SK-N-SH (cell line): ENCODE results near the gene TRIM29.

ENCODE experiments used
- EP300 ChIP-seq, 2 experiments: IDR thresholded peaks; 2 replicates each; pipeline versions ENCODE4 v1.4.0 to v1.6.1; 2012; ENCODE audit warnings: borderline replicate concordance in 1 of 2, low read depth in 1 of 2, low read length in 1 of 2
- NFIC ChIP-seq: IDR thresholded peaks from 2 replicates; pipeline ENCODE4 v1.4.0; 2012; ENCODE audit warnings: borderline replicate concordance
- POLR2AphosphoS5 ChIP-seq: IDR thresholded peaks from 2 replicates; pipeline ENCODE4 v1.6.1; 2012; ENCODE audit warnings: low read depth, low read length
- RAD21 ChIP-seq: IDR thresholded peaks from 2 replicates; pipeline ENCODE4 v1.6.1; 2012; ENCODE audit warnings: mild to moderate bottlenecking, low read length
- RFX5 ChIP-seq: IDR thresholded peaks from 2 replicates; pipeline ENCODE4 v1.6.1; 2012; ENCODE audit warnings: mild to moderate bottlenecking, improper control_type of control experiment, low read length
- RXRA ChIP-seq: IDR thresholded peaks from 2 replicates; pipeline ENCODE4 v1.4.0; 2012; ENCODE audit warnings: low read depth, mild to moderate bottlenecking, borderline replicate concordance
- SIN3A ChIP-seq: IDR thresholded peaks from 2 replicates; pipeline ENCODE4 v1.6.1; 2012; ENCODE audit warnings: low read depth, mild to moderate bottlenecking, low read length, moderate library complexity, borderline replicate concordance
- YY1 ChIP-seq: IDR thresholded peaks from 2 replicates; pipeline ENCODE4 v1.4.0; 2012; ENCODE audit warnings: low read depth, mild to moderate bottlenecking
- TF ChIP-seq, protein P1 (sequence below): fragments of 150-350 bp; IDR thresholded peaks from 2 replicates; pipeline ENCODE4 v1.6.1; 2017; ENCODE audit warnings: antibody characterized with exemption, low read length, low read depth, borderline replicate concordance
- TF ChIP-seq, protein P2 (sequence below): fragments of 200-600 bp; sonication (generic); IDR thresholded peaks from 2 replicates; pipeline ENCODE4 v1.6.1; 2017; ENCODE audit warnings: antibody characterized with exemption, mild to moderate bottlenecking, moderate library complexity
- TF ChIP-seq, protein P3 (sequence below): IDR thresholded peaks from 2 replicates; pipeline ENCODE4 v1.6.1; 2012; ENCODE audit warnings: mild to moderate bottlenecking, low read depth, low read length, moderate library complexity

DNA sequence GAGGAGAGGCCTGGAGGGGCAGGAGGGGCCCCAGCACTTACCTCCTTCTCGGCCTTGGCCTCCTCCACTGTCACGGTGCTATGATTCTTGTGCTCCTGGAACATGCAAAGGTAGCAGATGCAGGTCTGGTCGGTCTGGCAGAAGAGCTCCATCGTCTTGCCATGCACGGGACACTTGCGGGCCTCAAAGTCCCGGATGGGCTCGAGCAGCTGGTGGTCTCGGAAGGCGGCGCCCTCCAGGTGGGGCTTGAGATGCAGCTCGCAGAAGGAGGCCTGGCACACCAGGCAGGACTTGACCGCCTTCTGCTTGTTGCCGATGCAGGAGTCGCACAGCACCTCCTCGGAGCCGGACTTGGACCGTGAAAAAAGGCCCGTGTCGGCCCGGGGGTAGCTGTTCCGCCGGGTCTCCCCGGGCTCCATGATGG is 714 bp downstream of the TRIM29 start:
- TF ChIP-seq RAD21 (no peak), NFIC (no peak), RXRA (no peak), EP300 (IDR thresholded peaks at IDR 0.05; ENCODE audit: borderline replicate concordance in 1 of 2, low read depth in 1 of 2, low read length in 1 of 2) (no peak), SIN3A (no peak), POLR2AphosphoS5 (no peak), YY1 (no peak), RFX5 (no peak)
- TF ChIP-seq, protein P1, sequence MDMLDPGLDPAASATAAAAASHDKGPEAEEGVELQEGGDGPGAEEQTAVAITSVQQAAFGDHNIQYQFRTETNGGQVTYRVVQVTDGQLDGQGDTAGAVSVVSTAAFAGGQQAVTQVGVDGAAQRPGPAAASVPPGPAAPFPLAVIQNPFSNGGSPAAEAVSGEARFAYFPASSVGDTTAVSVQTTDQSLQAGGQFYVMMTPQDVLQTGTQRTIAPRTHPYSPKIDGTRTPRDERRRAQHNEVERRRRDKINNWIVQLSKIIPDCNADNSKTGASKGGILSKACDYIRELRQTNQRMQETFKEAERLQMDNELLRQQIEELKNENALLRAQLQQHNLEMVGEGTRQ, result no peak
- TF ChIP-seq, protein P2, sequence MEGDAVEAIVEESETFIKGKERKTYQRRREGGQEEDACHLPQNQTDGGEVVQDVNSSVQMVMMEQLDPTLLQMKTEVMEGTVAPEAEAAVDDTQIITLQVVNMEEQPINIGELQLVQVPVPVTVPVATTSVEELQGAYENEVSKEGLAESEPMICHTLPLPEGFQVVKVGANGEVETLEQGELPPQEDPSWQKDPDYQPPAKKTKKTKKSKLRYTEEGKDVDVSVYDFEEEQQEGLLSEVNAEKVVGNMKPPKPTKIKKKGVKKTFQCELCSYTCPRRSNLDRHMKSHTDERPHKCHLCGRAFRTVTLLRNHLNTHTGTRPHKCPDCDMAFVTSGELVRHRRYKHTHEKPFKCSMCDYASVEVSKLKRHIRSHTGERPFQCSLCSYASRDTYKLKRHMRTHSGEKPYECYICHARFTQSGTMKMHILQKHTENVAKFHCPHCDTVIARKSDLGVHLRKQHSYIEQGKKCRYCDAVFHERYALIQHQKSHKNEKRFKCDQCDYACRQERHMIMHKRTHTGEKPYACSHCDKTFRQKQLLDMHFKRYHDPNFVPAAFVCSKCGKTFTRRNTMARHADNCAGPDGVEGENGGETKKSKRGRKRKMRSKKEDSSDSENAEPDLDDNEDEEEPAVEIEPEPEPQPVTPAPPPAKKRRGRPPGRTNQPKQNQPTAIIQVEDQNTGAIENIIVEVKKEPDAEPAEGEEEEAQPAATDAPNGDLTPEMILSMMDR, result no peak
- TF ChIP-seq, protein P3, sequence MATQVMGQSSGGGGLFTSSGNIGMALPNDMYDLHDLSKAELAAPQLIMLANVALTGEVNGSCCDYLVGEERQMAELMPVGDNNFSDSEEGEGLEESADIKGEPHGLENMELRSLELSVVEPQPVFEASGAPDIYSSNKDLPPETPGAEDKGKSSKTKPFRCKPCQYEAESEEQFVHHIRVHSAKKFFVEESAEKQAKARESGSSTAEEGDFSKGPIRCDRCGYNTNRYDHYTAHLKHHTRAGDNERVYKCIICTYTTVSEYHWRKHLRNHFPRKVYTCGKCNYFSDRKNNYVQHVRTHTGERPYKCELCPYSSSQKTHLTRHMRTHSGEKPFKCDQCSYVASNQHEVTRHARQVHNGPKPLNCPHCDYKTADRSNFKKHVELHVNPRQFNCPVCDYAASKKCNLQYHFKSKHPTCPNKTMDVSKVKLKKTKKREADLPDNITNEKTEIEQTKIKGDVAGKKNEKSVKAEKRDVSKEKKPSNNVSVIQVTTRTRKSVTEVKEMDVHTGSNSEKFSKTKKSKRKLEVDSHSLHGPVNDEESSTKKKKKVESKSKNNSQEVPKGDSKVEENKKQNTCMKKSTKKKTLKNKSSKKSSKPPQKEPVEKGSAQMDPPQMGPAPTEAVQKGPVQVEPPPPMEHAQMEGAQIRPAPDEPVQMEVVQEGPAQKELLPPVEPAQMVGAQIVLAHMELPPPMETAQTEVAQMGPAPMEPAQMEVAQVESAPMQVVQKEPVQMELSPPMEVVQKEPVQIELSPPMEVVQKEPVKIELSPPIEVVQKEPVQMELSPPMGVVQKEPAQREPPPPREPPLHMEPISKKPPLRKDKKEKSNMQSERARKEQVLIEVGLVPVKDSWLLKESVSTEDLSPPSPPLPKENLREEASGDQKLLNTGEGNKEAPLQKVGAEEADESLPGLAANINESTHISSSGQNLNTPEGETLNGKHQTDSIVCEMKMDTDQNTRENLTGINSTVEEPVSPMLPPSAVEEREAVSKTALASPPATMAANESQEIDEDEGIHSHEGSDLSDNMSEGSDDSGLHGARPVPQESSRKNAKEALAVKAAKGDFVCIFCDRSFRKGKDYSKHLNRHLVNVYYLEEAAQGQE, result no peak
